DND-41 (cell line): ENCODE results near the gene NOSIP.
A peak's percentile ranks its signal among the peaks of the same experiment; 100 is the strongest.

ENCODE experiments used
- EZH2 ChIP-seq: IDR thresholded peaks from 3 replicates; pipeline ENCODE4 v1.6.1; 2012; ENCODE audit warnings: borderline replicate concordance, low read depth, mild to moderate bottlenecking, moderate library complexity, low read length, inconsistent platforms; ENCODE audit not compliant: severe bottlenecking
- TF ChIP-seq, protein P1 (sequence below): IDR thresholded peaks from 2 replicates; pipeline ENCODE4 v1.5.1; 2012; ENCODE audit warnings: borderline replicate concordance, low read length, moderate library complexity, mild to moderate bottlenecking; ENCODE audit not compliant: poor library complexity, severe bottlenecking; ENCODE audit errors: extremely low read depth

DNA sequence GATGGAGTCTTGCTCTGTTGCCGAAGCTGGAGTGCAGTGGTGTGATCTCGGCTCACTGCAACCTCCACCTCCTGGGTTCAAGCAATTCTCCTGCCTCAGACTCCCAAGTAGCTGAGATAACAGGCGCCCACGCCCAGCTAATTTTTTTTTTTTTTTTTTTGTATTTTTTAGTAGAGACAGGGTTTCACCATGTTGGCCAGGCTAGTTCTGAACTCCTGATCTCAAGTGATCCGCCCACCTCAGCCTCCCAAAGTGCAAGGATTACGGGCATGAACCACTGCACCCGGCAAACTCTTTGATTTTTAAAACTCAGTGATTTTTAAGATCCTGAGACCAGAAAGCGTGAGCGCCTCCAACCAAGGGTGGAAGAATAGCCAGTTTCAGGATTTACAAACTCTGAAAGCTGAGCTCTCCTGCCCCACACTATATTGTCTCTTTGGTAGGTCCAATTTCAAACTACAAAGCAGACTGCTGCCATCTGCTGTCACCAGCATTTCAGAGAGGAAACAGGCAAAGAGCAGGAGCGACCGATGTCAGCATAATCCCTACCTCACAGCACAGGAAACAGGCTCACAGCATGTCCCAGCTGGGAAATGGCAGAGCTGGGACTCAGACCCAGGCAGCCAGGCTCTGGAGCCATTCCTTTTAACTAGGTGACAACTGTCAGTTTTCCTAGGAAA lies 9.2 kb downstream of the NOSIP start:
- TF ChIP-seq, protein P1, sequence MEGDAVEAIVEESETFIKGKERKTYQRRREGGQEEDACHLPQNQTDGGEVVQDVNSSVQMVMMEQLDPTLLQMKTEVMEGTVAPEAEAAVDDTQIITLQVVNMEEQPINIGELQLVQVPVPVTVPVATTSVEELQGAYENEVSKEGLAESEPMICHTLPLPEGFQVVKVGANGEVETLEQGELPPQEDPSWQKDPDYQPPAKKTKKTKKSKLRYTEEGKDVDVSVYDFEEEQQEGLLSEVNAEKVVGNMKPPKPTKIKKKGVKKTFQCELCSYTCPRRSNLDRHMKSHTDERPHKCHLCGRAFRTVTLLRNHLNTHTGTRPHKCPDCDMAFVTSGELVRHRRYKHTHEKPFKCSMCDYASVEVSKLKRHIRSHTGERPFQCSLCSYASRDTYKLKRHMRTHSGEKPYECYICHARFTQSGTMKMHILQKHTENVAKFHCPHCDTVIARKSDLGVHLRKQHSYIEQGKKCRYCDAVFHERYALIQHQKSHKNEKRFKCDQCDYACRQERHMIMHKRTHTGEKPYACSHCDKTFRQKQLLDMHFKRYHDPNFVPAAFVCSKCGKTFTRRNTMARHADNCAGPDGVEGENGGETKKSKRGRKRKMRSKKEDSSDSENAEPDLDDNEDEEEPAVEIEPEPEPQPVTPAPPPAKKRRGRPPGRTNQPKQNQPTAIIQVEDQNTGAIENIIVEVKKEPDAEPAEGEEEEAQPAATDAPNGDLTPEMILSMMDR: peak; percentile 51
- TF ChIP-seq EZH2: no peak
